Thyroid gland (tissue), 4 donors: ENCODE measurements around the gene LYZL1.

Experiments used
- CTCF ChIP-seq, 6 experiments: fragments of 200-600 bp in 3 of 6; fragments of 450-650 bp in 3 of 6; sonication (generic) in 3 of 6; IDR thresholded peaks; one replicate each; pipeline ENCODE4 v1.5.1; 2016 to 2019; ENCODE audit warnings: antibody characterized with exemption in 6 of 6, mild to moderate bottlenecking in 2 of 6, inconsistent platforms in 1 of 6, moderate library complexity in 1 of 6
- POLR2A ChIP-seq, 2 donors: fragments of 450-650 bp; IDR thresholded peaks; one replicate each; pipeline ENCODE4 v1.6.1; 2017; ENCODE audit warnings: antibody characterized with exemption in 2 of 2, mild to moderate bottlenecking in 2 of 2, moderate library complexity in 1 of 2

- TF ChIP-seq CTCF (IDR thresholded peaks at IDR 0.05) (no peak), POLR2A (IDR thresholded peaks at IDR 0.05) (no peak)
These were observed 8.9 kb upstream of the LYZL1 start for GRCh38 chr10:29279779-29280487.
